ENCODE measurements around the gene KCNJ4. TPM values are rescaled to one million over a fixed set of nuclear protein-coding genes. Genes with fewer than 3 reads are reported as not detected.

Gene KCNJ4
- total and polyA plus RNA-seq, 10 of the 15 experiments (the other 5 are each of a cell fraction or from before 2014, with no cell fraction given), result not detected

GRCh38 chr22:38441620-38442287 is 13.2 kb downstream of the KCNJ4 start (continued):
- TF ChIP-seq PKNOX1 (IDR thresholded peaks at IDR 0.05) (no peak), E2F4 (IDR thresholded peaks at IDR 0.05; ENCODE audit: low read depth, low read length) (no peak), MXI1 (IDR thresholded peaks at IDR 0.05; ENCODE audit: low read depth, low read length) (no peak), RFX5 (IDR thresholded peaks at IDR 0.05; ENCODE audit: low read depth, low read length) (no peak), SKIL (IDR thresholded peaks at IDR 0.05; ENCODE audit: low read depth, poor library complexity, severe bottlenecking) (no peak), CBX5 (IDR thresholded peaks at IDR 0.05; ENCODE audit: low read depth) (no peak), WRNIP1 (IDR thresholded peaks at IDR 0.05; ENCODE audit: borderline replicate concordance, low read depth, low read length) (no peak), ATF2 (IDR thresholded peaks at IDR 0.05; ENCODE audit: low read length) (no peak), LARP7 (IDR thresholded peaks at IDR 0.05) (no peak), GATAD2B (conservative IDR thresholded peaks at IDR 0.05; ENCODE audit: low read depth) (no peak), NKRF (conservative IDR thresholded peaks at IDR 0.05) (no peak), NFYA (IDR thresholded peaks at IDR 0.05; ENCODE audit: borderline replicate concordance, low read depth, low read length) (no peak), BACH1 (IDR thresholded peaks at IDR 0.05; ENCODE audit: borderline replicate concordance) (no peak)
